IMR-90 (cell line): ENCODE results near the gene TULP3. TPM values are rescaled to one million over a fixed set of nuclear protein-coding genes. Genes with fewer than 3 reads are reported as not detected.
A peak's percentile ranks its signal among the peaks of the same experiment; 100 is the strongest.

Source experiments
- ATAC-seq: fragments of 200-7000 bp; cut with Tn5 transposase; 2 replicates; pipeline ENCODE4 v1.9.1; 2020; ENCODE audit warnings: low read depth, mild to moderate bottlenecking, moderate library complexity
- BruUV-seq: library from RNA; stranded (reverse); fragments of 400-500 nt; replicated peaks from 2 replicates; lab custom pipeline; 2021; lab: Mats Ljungman, UMichigan
- CTCF ChIA-PET: fragments of 300-600 bp; formaldehyde crosslinking; extraction: SDS; loops from one replicate; lab custom pipeline; 2021; ENCODE audit warnings: antibody characterized with exemption; lab: Yijun Ruan, JAX
- POLR2A ChIA-PET: fragments of 300-600 bp; sonication (Branson Sonifier 250); formaldehyde crosslinking; loops from one replicate; lab custom pipeline; 2022; ENCODE audit warnings: antibody characterized with exemption; ENCODE audit not compliant: unreplicated experiment; lab: Charles Lee
- DNase-seq: peaks from one replicate; pipeline ENCODE4 v3.0.0; 2013
- H2AFZ ChIP-seq: replicated peaks from 2 replicates; pipeline ENCODE3; 2013; ENCODE audit warnings: low read length, mild to moderate bottlenecking; ENCODE audit not compliant: poor library complexity
- H2AK5ac ChIP-seq: 2 replicates; pipeline ENCODE4 v1.6.1; 2013; ENCODE audit warnings: low read depth, low read length, inconsistent platforms
- H2AK9ac ChIP-seq: replicated peaks from 2 replicates; pipeline ENCODE3; 2013; ENCODE audit warnings: mild to moderate bottlenecking, low read depth, low read length, moderate library complexity; ENCODE audit not compliant: poor library complexity
- H2BK120ac ChIP-seq: 2 replicates; pipeline ENCODE4 v1.6.1; 2013; ENCODE audit warnings: low read depth, low read length, inconsistent platforms
- H2BK15ac ChIP-seq: 3 replicates; pipeline ENCODE4 v1.6.1; 2013; ENCODE audit warnings: low read depth, low read length, inconsistent platforms
- H2BK20ac ChIP-seq: 2 replicates; pipeline ENCODE4 v1.6.1; 2013; ENCODE audit warnings: low read depth, mild to moderate bottlenecking, inconsistent platforms, low read length, moderate library complexity
- H2BK5ac ChIP-seq: 2 replicates; pipeline ENCODE4 v1.6.1; 2013; ENCODE audit warnings: mild to moderate bottlenecking, low read depth, low read length, inconsistent platforms; ENCODE audit not compliant: poor library complexity, severe bottlenecking
- H3K14ac ChIP-seq: replicated peaks from 2 replicates; pipeline ENCODE4 v1.6.1; 2013; ENCODE audit warnings: low read depth, low read length, inconsistent platforms
- H3K18ac ChIP-seq: 2 replicates; pipeline ENCODE4 v1.6.1; 2013; ENCODE audit warnings: low read depth, low read length, control low read depth
- H3K23ac ChIP-seq: 2 replicates; pipeline ENCODE4 v1.6.1; 2013; ENCODE audit warnings: low read depth, low read length, inconsistent platforms
- H3K27ac ChIP-seq: 2 replicates; pipeline ENCODE4 v1.5.1; 2013; ENCODE audit warnings: mild to moderate bottlenecking, control low read depth, low read length; ENCODE audit not compliant: insufficient read depth
- H3K27me3 ChIP-seq: 2 replicates; pipeline ENCODE4 v1.6.1; 2013; ENCODE audit warnings: low read length; ENCODE audit not compliant: control insufficient read depth, insufficient read depth
- H3K36me3 ChIP-seq: 2 replicates; pipeline ENCODE4 v1.6.1; 2013; ENCODE audit warnings: low read length, mixed read lengths; ENCODE audit not compliant: control insufficient read depth, insufficient read depth
- H3K4ac ChIP-seq: 2 replicates; pipeline ENCODE4 v1.6.1; 2013; ENCODE audit warnings: low read depth, low read length, inconsistent platforms
- H3K4me1 ChIP-seq: 2 replicates; pipeline ENCODE4 v1.6.1; 2013; ENCODE audit warnings: low read length, mixed read lengths; ENCODE audit not compliant: control insufficient read depth, insufficient read depth
- H3K4me2 ChIP-seq: 2 replicates; pipeline ENCODE4 v1.6.1; 2013; ENCODE audit warnings: low read depth, mild to moderate bottlenecking, control low read depth, low read length, moderate library complexity
- H3K4me3 ChIP-seq: 2 replicates; pipeline ENCODE4 v1.5.1; 2013; ENCODE audit warnings: low read depth, mild to moderate bottlenecking, control low read depth, low read length, moderate library complexity; ENCODE audit not compliant: insufficient read depth
- H3K56ac ChIP-seq: 2 replicates; pipeline ENCODE4 v1.6.1; 2013; ENCODE audit warnings: low read length, inconsistent platforms; ENCODE audit not compliant: insufficient read depth; ENCODE audit errors: extremely low read depth
- H3K79me1 ChIP-seq, 2 experiments: 2 replicates each; pipeline ENCODE4 v1.6.1; 2013; ENCODE audit warnings: low read length in 2 of 2, inconsistent platforms in 1 of 2, low read depth in 1 of 2
- H3K9ac ChIP-seq: 2 replicates; pipeline ENCODE4 v1.6.1; 2013; ENCODE audit warnings: low read depth, low read length, control low read depth
- H3K9me1 ChIP-seq: 2 replicates; pipeline ENCODE4 v1.6.1; 2013; ENCODE audit warnings: low read length, inconsistent platforms; ENCODE audit not compliant: insufficient read depth
- H3K9me3 ChIP-seq: 2 replicates; pipeline ENCODE4 v1.6.1; 2013; ENCODE audit warnings: low read length; ENCODE audit not compliant: control insufficient read depth, insufficient read depth
- H4K20me1 ChIP-seq: 2 replicates; pipeline ENCODE4 v1.6.1; 2013; ENCODE audit warnings: low read length, inconsistent platforms; ENCODE audit not compliant: insufficient read depth
- H4K5ac ChIP-seq: 2 replicates; pipeline ENCODE4 v1.6.1; 2013; ENCODE audit warnings: mild to moderate bottlenecking, low read depth, low read length, control low read depth
- H4K8ac ChIP-seq, 2 experiments: 2 replicates each; pipeline ENCODE4 v1.6.1; 2013; ENCODE audit warnings: low read depth in 2 of 2, low read length in 2 of 2, control low read depth in 1 of 2, inconsistent platforms in 1 of 2
- H4K91ac ChIP-seq: 2 replicates; pipeline ENCODE4 v1.6.1; 2013; ENCODE audit warnings: low read depth, low read length, inconsistent platforms; ENCODE audit not compliant: insufficient read depth
- BHLHE40 ChIP-seq: fragments of 150-350 bp; IDR thresholded peaks from 2 replicates; pipeline ENCODE4 v1.6.1; 2016; ENCODE audit warnings: mild to moderate bottlenecking, low read depth, low read length
- CHD1 ChIP-seq: IDR thresholded peaks from 2 replicates; pipeline ENCODE4 v1.6.1; 2012; ENCODE audit warnings: low read depth, low read length, improper control_type of control experiment
- CTCF ChIP-seq: conservative IDR thresholded peaks from 2 replicates; pipeline ENCODE4 v1.5.1; 2012; ENCODE audit warnings: mild to moderate bottlenecking, low read depth, low read length, improper control_type of control experiment
- FOS ChIP-seq: fragments of 150-350 bp; IDR thresholded peaks from 2 replicates; pipeline ENCODE4 v1.6.1; 2016; ENCODE audit warnings: low read depth, low read length
- MAZ ChIP-seq: IDR thresholded peaks from 2 replicates; pipeline ENCODE4 v1.6.1; 2012; ENCODE audit warnings: low read depth, mild to moderate bottlenecking, low read length, improper control_type of control experiment, moderate library complexity, borderline replicate concordance
- NFE2L2 ChIP-seq: fragments of 150-350 bp; IDR thresholded peaks from 2 replicates; pipeline ENCODE4 v1.6.1; 2016; ENCODE audit warnings: low read depth, mild to moderate bottlenecking, low read length
- POLR2A ChIP-seq: IDR thresholded peaks from 2 replicates; pipeline ENCODE4 v1.6.1; 2012; ENCODE audit warnings: mild to moderate bottlenecking, low read depth, low read length
- WGBS, 2 experiments: methylation state at CpG; one replicate each; pipeline versions ENCODE4 v1.1.5 to v1.1.7; 2013; ENCODE audit warnings: missing lambda C conversion rate in 2 of 2; ENCODE audit not compliant: insufficient read length in 1 of 2; ENCODE audit errors: extremely low coverage in 2 of 2; 5-methylcytosine and 5-hydroxymethylcytosine counted together
- dilution Hi-C: fragments of 300-500 bp; cut with HindIII; formaldehyde crosslinking; loops from one replicate; pipeline ENCODE4 v1.14.3; 2018; ENCODE audit warnings: low sequenced_read_pairs; ENCODE audit not compliant: unreplicated experiment
- in situ Hi-C: fragments of 300-500 bp; cut with MboI; formaldehyde crosslinking; loops from 3 replicates; pipeline ENCODE4 v1.14.3; 2019; ENCODE audit warnings: low sequenced_read_pairs, inconsistent platforms, mixed read lengths
- intact Hi-C: fragments of 100-400 bp; cut with micrococcal nuclease; formaldehyde crosslinking; loops from 2 replicates; pipeline ENCODE4 v1.10.0; 2022
- polyA plus RNA-seq, 3 experiments: library from polyadenylated mRNA; depleted of rRNA; stranded (reverse); fragments of >200 nt; gene quantifications; 2 replicates each; pipeline ENCODE4 v1.2.3, GENCODE V29; 2012; ENCODE audit warnings: low replicate concordance in 1 of 3
- total RNA-seq: library from RNA; depleted of rRNA; stranded (reverse); fragments of >200 nt; gene quantifications from 2 replicates; pipeline ENCODE4 v1.2.3, GENCODE V29; 2012

TULP3 gene
- total and polyA plus RNA-seq, 2 of the 4 experiments (the other 2 are of a cell fraction) = 35.2 to 35.5 TPM

GRCh38 chr12:2924019-2924418 is 33.3 kb downstream of the TULP3 start:
- no peak overlapping the region for H3K27ac ChIP-seq
- in situ Hi-C loops = no loop called here
- no peak overlapping the region for H3K9ac ChIP-seq
- no peak overlapping the region for H3K4ac ChIP-seq
- no peak overlapping the region for H2BK5ac ChIP-seq
- no peak overlapping the region for H3K18ac ChIP-seq
- no peak overlapping the region for H3K4me3 ChIP-seq
- 90% methylated on average over 2 of the region's 3 CpGs; no CpG with 5 or more reads in 1 of the 2 experiments for WGBS, 2 experiments
- DNase-seq (peak; percentile 68), ATAC-seq (peak; percentile 40)
- no peak overlapping the region for H3K56ac ChIP-seq
- TF ChIP-seq BHLHE40 = no peak
- TF ChIP-seq POLR2A = no peak
- no peak for TF ChIP-seq CTCF
- TF ChIP-seq FOS = no peak
- no peak for TF ChIP-seq MAZ
- no peak for TF ChIP-seq CHD1
- TF ChIP-seq NFE2L2 = no peak
- dilution Hi-C loops = no loop called here
- H3K4me2 ChIP-seq = no peak overlapping the region
- H3K9me3 ChIP-seq = no peaks in the 10 kb centered on the region
- no TSS peak for BruUV-seq
- ChIA-PET POLR2A (no interaction called here), CTCF (no interaction called here)
- H3K27me3 ChIP-seq = no peaks in the 10 kb centered on the region
- H2BK20ac ChIP-seq = no peak overlapping the region
- H3K79me1 ChIP-seq = peaks cover 12 to 36% of the 10 kb centered on the region in 2 experiments; a peak in 3 of 4 replicates
- peaks cover 7% of the 10 kb centered on the region for H3K4me1 ChIP-seq
- H2AFZ ChIP-seq = no peak overlapping the region
- H2AK5ac ChIP-seq = no peak overlapping the region
- no peak overlapping the region for H4K91ac ChIP-seq
- peak overlapping the region; percentile 15 for H2AK9ac ChIP-seq
- no peak overlapping the region for H2BK15ac ChIP-seq
- H3K36me3 ChIP-seq = peaks cover 35% of the 10 kb centered on the region
- H3K23ac ChIP-seq = no peak overlapping the region
- peaks cover 6% of the 10 kb centered on the region for H3K9me1 ChIP-seq
- no peak overlapping the region for H4K8ac ChIP-seq
- no peak overlapping the region for H2BK120ac ChIP-seq
- no peak overlapping the region for H3K14ac ChIP-seq
- H4K20me1 ChIP-seq = peaks cover 8% of the 10 kb centered on the region
- no peak overlapping the region for H4K5ac ChIP-seq
- intact Hi-C loops = no loop called here
